HepG2 (cell line): ENCODE measurements around the gene MEF2B. TPM values are rescaled to one million over a fixed set of nuclear protein-coding genes. Genes with fewer than 3 reads are reported as not detected.

ENCODE experiments used
- AGO1 ChIP-seq: fragments of 200-400 bp; formaldehyde crosslinking; IDR thresholded peaks from 2 replicates; pipeline ENCODE4 v1.6.1; 2017; ENCODE audit warnings: mild to moderate bottlenecking, low read depth, low read length, moderate library complexity; ENCODE audit not compliant: poor library complexity, severe bottlenecking
- BORCS8-MEF2B ChIP-seq: sonication (generic); formaldehyde crosslinking; IDR thresholded peaks from 2 replicates; pipeline ENCODE4 v1.8.0; 2022; ENCODE audit warnings: mild to moderate bottlenecking, missing genetic modification reagents
- ETV5 ChIP-seq: IDR thresholded peaks from 2 replicates; pipeline ENCODE4 v1.6.1; 2018; ENCODE audit warnings: missing biosample characterization, missing genetic modification reagents, inconsistent platforms, borderline replicate concordance
- FOXC1 ChIP-seq: sonication (generic); formaldehyde crosslinking; IDR thresholded peaks from 2 replicates; pipeline ENCODE4 v1.8.0; 2022; ENCODE audit warnings: mild to moderate bottlenecking, missing genetic modification reagents, borderline replicate concordance
- GPBP1L1 ChIP-seq: sonication (generic); formaldehyde crosslinking; IDR thresholded peaks from 2 replicates; pipeline ENCODE4 v1.5.0; 2020; ENCODE audit warnings: mild to moderate bottlenecking, missing genetic modification reagents
- HNF1B ChIP-seq: sonication (generic); formaldehyde crosslinking; IDR thresholded peaks from 2 replicates; pipeline ENCODE4 v1.5.1; 2020; ENCODE audit warnings: mild to moderate bottlenecking, moderate library complexity, missing genetic modification reagents
- HNRNPL ChIP-seq: fragments of 200-400 bp; formaldehyde crosslinking; IDR thresholded peaks from 2 replicates; pipeline ENCODE4 v1.6.1; 2017; ENCODE audit warnings: mild to moderate bottlenecking, low read depth, low read length
- HNRNPLL ChIP-seq: fragments of 200-400 bp; formaldehyde crosslinking; IDR thresholded peaks from 2 replicates; pipeline ENCODE4 v1.6.1; 2017; ENCODE audit warnings: mild to moderate bottlenecking, low read depth, low read length; ENCODE audit not compliant: poor library complexity, severe bottlenecking
- MED8 ChIP-seq: sonication (generic); formaldehyde crosslinking; IDR thresholded peaks from 2 replicates; pipeline ENCODE4 v1.8.1; 2023; ENCODE audit warnings: mild to moderate bottlenecking, missing genetic modification reagents; ENCODE audit not compliant: insufficient replicate concordance
- MEIS1 ChIP-seq: sonication (generic); formaldehyde crosslinking; IDR thresholded peaks from 2 replicates; pipeline ENCODE4 v1.9.0; 2021; ENCODE audit warnings: mild to moderate bottlenecking, missing genetic modification reagents, moderate library complexity, borderline replicate concordance
- NFE2L2 ChIP-seq: fragments of 150-350 bp; IDR thresholded peaks from 2 replicates; pipeline ENCODE4 v1.6.1; 2014; ENCODE audit warnings: low read length
- NR0B2 ChIP-seq: sonication (generic); formaldehyde crosslinking; IDR thresholded peaks from 2 replicates; pipeline ENCODE4 v1.4.0; 2020; ENCODE audit warnings: mild to moderate bottlenecking, missing genetic modification reagents
- ONECUT2 ChIP-seq: sonication (generic); formaldehyde crosslinking; IDR thresholded peaks from 2 replicates; pipeline ENCODE4 v1.4.0; 2020; ENCODE audit warnings: missing genetic modification reagents
- RXRB ChIP-seq: IDR thresholded peaks from 2 replicates; pipeline ENCODE4 v1.6.1; 2016; ENCODE audit warnings: borderline replicate concordance, missing genetic modification reagents, missing compliant biosample characterization
- SATB2 ChIP-seq: sonication (generic); formaldehyde crosslinking; IDR thresholded peaks from 2 replicates; pipeline ENCODE4 v1.5.0; 2020; ENCODE audit warnings: missing genetic modification reagents
- SNRNP70 ChIP-seq: fragments of 200-400 bp; formaldehyde crosslinking; IDR thresholded peaks from 2 replicates; pipeline ENCODE4 v1.6.1; 2017; ENCODE audit warnings: mild to moderate bottlenecking, low read depth, low read length, moderate library complexity
- STAG1 ChIP-seq: sonication (generic); formaldehyde crosslinking; IDR thresholded peaks from 2 replicates; pipeline ENCODE4 v1.4.0; 2020; ENCODE audit warnings: missing genetic modification reagents
- ZBTB49 ChIP-seq: sonication (generic); formaldehyde crosslinking; IDR thresholded peaks from 2 replicates; pipeline ENCODE4 v1.4.0; 2020; ENCODE audit warnings: missing genetic modification reagents, borderline replicate concordance
- ZIK1 ChIP-seq: sonication (generic); formaldehyde crosslinking; IDR thresholded peaks from 2 replicates; pipeline ENCODE4 v1.5.0; 2020; ENCODE audit warnings: mild to moderate bottlenecking, low read depth, missing genetic modification reagents, borderline replicate concordance
- ZMAT3 ChIP-seq: sonication (generic); formaldehyde crosslinking; conservative IDR thresholded peaks from 2 replicates; pipeline ENCODE4 v1.7.0; 2021; ENCODE audit warnings: missing genetic modification reagents
- ZNF282 ChIP-seq: fragments of 450-650 bp; IDR thresholded peaks from 2 replicates; pipeline ENCODE4 v1.6.1; 2018; ENCODE audit not compliant: partially characterized antibody
- ZNF33A ChIP-seq: sonication (generic); formaldehyde crosslinking; IDR thresholded peaks from 2 replicates; pipeline ENCODE4 v1.5.1; 2020; ENCODE audit warnings: missing genetic modification reagents, mild to moderate bottlenecking, moderate library complexity, borderline replicate concordance
- ZNF7 ChIP-seq: IDR thresholded peaks from 2 replicates; pipeline ENCODE4 v1.6.1; 2016; ENCODE audit warnings: missing biosample characterization, missing genetic modification reagents
- ZNF703 ChIP-seq: sonication (generic); formaldehyde crosslinking; IDR thresholded peaks from 2 replicates; pipeline ENCODE4 v1.5.1; 2020; ENCODE audit warnings: missing genetic modification reagents, mild to moderate bottlenecking, moderate library complexity, borderline replicate concordance
- polyA plus RNA-seq, 8 experiments: library from polyadenylated mRNA; depleted of rRNA in 3 of 8; stranded (reverse) in 7 of 8; unstranded in 1 of 8; fragments of >200 nt; fragmentation: Illumina TruSeq in 4 of 8; extraction: Trizol in 4 of 8; gene quantifications; 2 replicates each; pipeline versions ENCODE4 v1.2.1 to v1.2.3, GENCODE V29; 2011 to 2016; ENCODE audit warnings: low read depth in 4 of 8, missing spikeins in 1 of 8, mixed read lengths in 1 of 8; ENCODE audit not compliant: insufficient read depth in 1 of 8
- total RNA-seq, 5 experiments: library from RNA; depleted of rRNA; stranded (reverse); fragments of >200 nt; fragmentation: Illumina TruSeq; extraction: Trizol; gene quantifications; 2 replicates each; pipeline ENCODE4 v1.2.3, GENCODE V29; 2016; ENCODE audit warnings: low read depth in 1 of 5

MEF2B gene
- total and polyA plus RNA-seq, 2 of the 13 experiments (the other 11 are each of a cell fraction or from before 2014, with no cell fraction given) = 1.2 to 1.7 TPM

- TF ChIP-seq HNF1B (CRISPR knock-in tag) = peak; percentile 93
- peak; percentile 68; the same call in 1 of the 2 replicates for TF ChIP-seq BORCS8-MEF2B
- no peak for TF ChIP-seq ONECUT2
- no peak for TF ChIP-seq ZNF282
- TF ChIP-seq RXRB (CRISPR knock-in tag) = peak; percentile 34; the same call in 1 of the 2 replicates
- TF ChIP-seq ZNF7 (CRISPR knock-in tag) = no peak
- TF ChIP-seq MEIS1 (CRISPR knock-in tag) = peak; percentile 88
- TF ChIP-seq HNRNPLL = peak; percentile 69
- no peak for TF ChIP-seq NFE2L2
- no peak for TF ChIP-seq SATB2 (CRISPR knock-in tag)
- TF ChIP-seq ZMAT3 (CRISPR knock-in tag) = no peak
- no peak for TF ChIP-seq ZBTB49 (CRISPR knock-in tag)
- TF ChIP-seq HNRNPL = peak; percentile 46; the same call in 1 of the 2 replicates
- no peak for TF ChIP-seq ZNF33A (CRISPR knock-in tag)
- 0 out of 2 replicates have a peak, but pooled peaks have one; percentile 0 for TF ChIP-seq STAG1 (CRISPR knock-in tag)
- peak; percentile 76; the same call in 1 of the 2 replicates for TF ChIP-seq NR0B2 (CRISPR knock-in tag)
- TF ChIP-seq ZNF703 (CRISPR knock-in tag) = 0 out of 2 replicates have a peak, but pooled peaks have one; percentile 34
- TF ChIP-seq FOXC1 (CRISPR knock-in tag) = peak; percentile 94
- no peak for TF ChIP-seq SNRNP70
- TF ChIP-seq MED8 (CRISPR knock-in tag) = peak; percentile 41
- TF ChIP-seq ZIK1 (CRISPR knock-in tag) = no peak
- TF ChIP-seq AGO1 = peak; percentile 36
- TF ChIP-seq ETV5 (CRISPR knock-in tag) = peak; percentile 63; the same call in 1 of the 2 replicates
- no peak for TF ChIP-seq GPBP1L1 (CRISPR knock-in tag)
Observed at GRCh38 chr19:19192078-19192882, 22.2 kb upstream of the MEF2B start, which contains the start of the genes BORCS8 and RFXANK (continued).
